NCI-H2029 (cell line): ENCODE results near the gene COPZ1.
A peak's percentile ranks its signal among the peaks of the same experiment; 100 is the strongest.

Experiments used
- DNase-seq: peaks from one replicate; lab custom pipeline; 2025; lab: John Stamatoyannopoulos, UW

Gene COPZ1

GRCh38 chr12:54358945-54359761 lies 34.2 kb downstream of the COPZ1 start:
- peak; percentile 99 for DNase-seq

GRCh38 chr12:54359762-54360351 lies 34.9 kb downstream of the COPZ1 start:
- no peak for DNase-seq

- peak; percentile 87 for DNase-seq
Observed at GRCh38 chr12:54360717-54361456, 36.0 kb downstream of the COPZ1 start.

GRCh38 chr12:54363047-54363446 lies 38.1 kb downstream of the COPZ1 start:
- DNase-seq = no peak

- no peak for DNase-seq
Observed at GRCh38 chr12:54363618-54364017, 38.7 kb downstream of the COPZ1 start.

GRCh38 chr12:54364413-54364812 lies 39.5 kb downstream of the COPZ1 start, which contains the start of gene GPR84:
Gene GPR84, minus strand, starts transcription at chr12:54364486. Its CDS starts 635 bp downstream, at chr12:54363851.
- DNase-seq = no peak

- DNase-seq = no peak
Observed at GRCh38 chr12:54368025-54368708, 43.2 kb downstream of the COPZ1 start.

- DNase-seq = peak; percentile 72
Observed at GRCh38 chr12:54368709-54369596, 44.0 kb downstream of the COPZ1 start.

- no peak for DNase-seq
Observed at GRCh38 chr12:54369597-54370131, 44.7 kb downstream of the COPZ1 start.

GRCh38 chr12:54370171-54370730 lies 45.3 kb downstream of the COPZ1 start:
- DNase-seq = peak; percentile 14

- peak; percentile 94 for DNase-seq
Observed at GRCh38 chr12:54371328-54372112, 46.6 kb downstream of the COPZ1 start.

GRCh38 chr12:54372113-54372806 lies 47.3 kb downstream of the COPZ1 start:
- no peak for DNase-seq

GRCh38 chr12:54373649-54374561 lies 49.0 kb downstream of the COPZ1 start:
- DNase-seq = no peak

- peak; percentile 91 for DNase-seq
Observed at GRCh38 chr12:54374562-54375258, 49.8 kb downstream of the COPZ1 start.

- no peak for DNase-seq
Observed at GRCh38 chr12:54375259-54375579, 50.3 kb downstream of the COPZ1 start.

GRCh38 chr12:54376596-54376995 lies 51.7 kb downstream of the COPZ1 start:
- no peak for DNase-seq

- DNase-seq = no peak
Observed at GRCh38 chr12:54377007-54377406, 52.1 kb downstream of the COPZ1 start.
